ENCODE results near the gene NDC80.
A peak's percentile ranks its signal among the peaks of the same experiment; 100 is the strongest.

GRCh38 chr18:2655954-2656236 is 84.5 kb downstream of the NDC80 start:
- TF ChIP-seq CTCF (IDR thresholded peaks at IDR 0.05; ENCODE audit: poor library complexity, severe bottlenecking) (peak; percentile 42), MXI1 (conservative IDR thresholded peaks at IDR 0.05; ENCODE audit: poor library complexity, severe bottlenecking) (peak; percentile 58), EP300 (conservative IDR thresholded peaks at IDR 0.05; ENCODE audit: poor library complexity, severe bottlenecking) (peak; percentile 6), SMC3 (conservative IDR thresholded peaks at IDR 0.05; ENCODE audit: poor library complexity) (no peak), POLR2AphosphoS5 (IDR thresholded peaks at IDR 0.05) (no peak), REST (IDR thresholded peaks at IDR 0.05; ENCODE audit: borderline replicate concordance) (no peak), EZH2 (IDR thresholded peaks at IDR 0.05; ENCODE audit: borderline replicate concordance, insufficient read depth, low read length, poor library complexity, severe bottlenecking) (no peak), TAF1 (IDR thresholded peaks at IDR 0.05; ENCODE audit: low read depth) (no peak), RAD21 (conservative IDR thresholded peaks at IDR 0.05) (no peak)
